Measurements from ENCODE around the gene CCDC12. TPM values are rescaled to one million over a fixed set of nuclear protein-coding genes. Genes with fewer than 3 reads are reported as not detected.

CCDC12 gene
- total and polyA plus RNA-seq, 4 donors, result 14.0 to 55.8 (median 42.8) TPM

DNA sequence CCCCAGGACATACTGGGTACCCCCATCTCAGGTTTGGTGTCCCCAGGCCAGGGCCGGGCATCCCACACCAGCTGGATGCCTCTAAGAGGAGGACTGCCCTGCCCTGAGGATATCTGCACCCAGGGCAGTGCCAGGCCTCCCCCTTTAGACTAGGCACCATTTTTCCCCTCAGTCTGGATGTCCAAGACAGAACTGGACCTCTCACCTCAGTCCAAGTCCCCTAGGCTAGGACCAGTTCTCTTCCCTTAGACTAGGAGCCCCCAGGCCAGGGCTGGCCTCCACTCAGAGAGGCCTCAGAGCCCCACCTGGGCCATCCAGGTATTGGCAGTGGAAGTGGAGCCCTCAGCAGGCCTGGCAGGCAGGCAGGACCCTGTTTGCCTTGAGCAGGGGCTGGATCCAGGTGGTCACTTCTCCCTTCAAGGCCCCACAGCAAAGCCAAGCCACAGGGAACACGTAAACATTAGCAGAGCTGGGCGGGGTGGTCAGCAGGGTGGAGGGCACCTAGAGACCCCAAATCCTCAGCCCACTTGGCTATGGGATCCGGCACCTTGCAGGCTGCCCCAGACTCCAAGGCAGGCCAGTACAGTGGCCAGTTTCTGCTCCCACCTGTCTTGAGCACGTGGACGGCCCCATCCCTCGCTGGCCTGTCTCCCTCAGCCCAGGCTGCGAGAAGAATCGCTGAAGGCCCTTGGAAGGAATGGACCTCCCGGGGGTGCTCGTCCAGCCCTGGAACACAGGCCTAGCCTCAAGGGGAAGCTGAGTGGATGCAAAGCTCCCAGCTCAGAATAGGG, 70.7 kb downstream of the CCDC12 start:
- DNase-seq (ENCODE audit: low read depth in 4 of 6, low spot score in 6 of 6), result no peak
- H3K27me3 ChIP-seq (ENCODE audit: control insufficient read depth, insufficient read depth, low read length), result no peaks in the 10 kb centered on the region

DNA sequence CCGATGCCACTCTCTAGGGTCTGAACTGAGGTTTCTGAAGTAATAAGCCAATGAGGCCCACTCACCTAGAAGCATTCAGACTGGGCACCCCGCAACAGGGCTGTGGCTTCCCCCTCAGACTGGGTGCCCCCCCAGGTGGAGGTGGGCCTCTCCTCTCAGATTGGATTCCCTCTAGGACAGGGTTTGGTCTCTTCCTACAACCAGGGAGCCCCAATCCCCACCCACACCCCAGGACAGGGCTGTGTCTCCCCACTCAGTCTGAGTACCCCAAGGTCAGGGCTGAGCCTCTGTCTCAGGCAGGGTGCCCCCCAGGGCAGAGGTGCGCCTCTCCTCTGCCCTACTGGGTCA, 71.4 kb downstream of the CCDC12 start:
- no peak overlapping the region for H3K4me3 ChIP-seq (ENCODE audit: low read depth, low read length)
- H3K27me3 ChIP-seq (ENCODE audit: control insufficient read depth, insufficient read depth, low read length), result no peaks in the 10 kb centered on the region
- DNase-seq (ENCODE audit: low read depth in 4 of 6, low spot score in 6 of 6), result no peak
- peaks cover 8% of the 10 kb centered on the region for H3K36me3 ChIP-seq (ENCODE audit: control insufficient read depth, insufficient read depth, low read length)
- no peak overlapping the region for H3K27ac ChIP-seq (ENCODE audit: low read depth, low read length)
- 100% methylated on average over 2 of the region's 3 CpGs for WGBS (ENCODE audit: insufficient coverage)
- no peaks in the 10 kb centered on the region for H3K9me3 ChIP-seq (ENCODE audit: control insufficient read depth, insufficient read depth, low read length)
- peaks cover 20% of the 10 kb centered on the region for H3K4me1 ChIP-seq (ENCODE audit: control insufficient read depth, insufficient read depth, low read length)

More for the DNA sequence above, 70.7 kb downstream of the CCDC12 start:
- Histone ChIP-seq H3K9me3 (ENCODE audit: control insufficient read depth, insufficient read depth, low read length) (no peaks in the 10 kb centered on the region), H3K4me1 (ENCODE audit: control insufficient read depth, insufficient read depth, low read length) (peaks cover 20% of the 10 kb centered on the region), H3K27ac (ENCODE audit: low read depth, low read length) (no peak overlapping the region), H3K4me3 (ENCODE audit: low read depth, low read length) (no peak overlapping the region), H3K36me3 (ENCODE audit: control insufficient read depth, insufficient read depth, low read length) (peaks cover 8% of the 10 kb centered on the region)
- WGBS (ENCODE audit: insufficient coverage), result 85% methylated on average over 11 of the region's 11 CpGs

DNA sequence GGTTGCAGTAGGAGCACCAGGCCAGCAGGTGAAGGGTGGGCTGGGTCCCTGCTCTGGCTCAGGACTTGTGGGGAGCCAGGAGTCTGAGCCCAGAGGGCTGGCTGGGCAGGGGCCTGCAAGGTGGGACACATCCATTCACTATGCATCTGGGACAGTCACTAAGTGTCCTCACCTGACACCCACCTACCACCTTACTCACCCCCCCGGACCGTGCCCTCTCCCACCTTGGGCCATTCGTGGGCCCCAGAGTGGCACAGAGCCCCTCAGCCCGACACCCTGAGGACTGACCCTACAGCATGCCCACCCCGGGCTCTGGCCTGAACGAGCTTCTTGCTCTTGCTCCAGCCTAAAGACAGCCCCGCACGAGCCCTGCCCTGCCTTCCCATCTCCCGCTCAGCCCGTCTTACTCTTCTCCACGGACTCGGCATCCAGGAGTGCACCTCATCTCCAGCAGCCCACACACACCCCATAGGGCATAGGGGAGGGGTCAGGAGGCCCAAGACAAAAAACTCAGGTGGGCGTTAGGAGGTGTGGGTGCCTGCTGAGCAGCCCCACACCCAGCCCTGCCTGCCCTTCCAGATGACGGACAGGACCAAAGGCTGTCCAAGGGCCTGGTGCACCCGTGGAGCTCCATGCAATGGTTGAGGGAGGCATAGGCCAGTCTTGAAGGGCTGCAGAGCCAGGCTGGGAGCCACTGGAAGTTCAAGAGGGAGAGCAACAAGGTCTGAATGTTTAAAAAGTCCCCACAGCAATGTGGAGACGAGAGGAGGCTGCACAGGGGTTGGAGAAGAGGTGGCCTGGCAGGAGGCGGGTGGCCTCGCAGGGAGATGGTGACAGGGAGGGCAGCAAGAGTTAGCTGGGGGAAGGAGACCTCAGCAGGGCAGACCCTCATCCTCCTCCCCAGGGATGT, 72.0 kb downstream of the CCDC12 start:
- Histone ChIP-seq H3K9me3 (ENCODE audit: control insufficient read depth, insufficient read depth, low read length) (no peaks in the 10 kb centered on the region), H3K27me3 (ENCODE audit: control insufficient read depth, insufficient read depth, low read length) (no peaks in the 10 kb centered on the region), H3K36me3 (ENCODE audit: control insufficient read depth, insufficient read depth, low read length) (peaks cover 10% of the 10 kb centered on the region), H3K4me3 (ENCODE audit: low read depth, low read length) (no peak overlapping the region), H3K4me1 (ENCODE audit: control insufficient read depth, insufficient read depth, low read length) (peaks cover 17% of the 10 kb centered on the region), H3K27ac (ENCODE audit: low read depth, low read length) (no peak overlapping the region)
- WGBS (ENCODE audit: insufficient coverage), result 89% methylated on average over 10 of the region's 18 CpGs
- no peak for DNase-seq (ENCODE audit: low read depth in 4 of 6, low spot score in 6 of 6)

DNA sequence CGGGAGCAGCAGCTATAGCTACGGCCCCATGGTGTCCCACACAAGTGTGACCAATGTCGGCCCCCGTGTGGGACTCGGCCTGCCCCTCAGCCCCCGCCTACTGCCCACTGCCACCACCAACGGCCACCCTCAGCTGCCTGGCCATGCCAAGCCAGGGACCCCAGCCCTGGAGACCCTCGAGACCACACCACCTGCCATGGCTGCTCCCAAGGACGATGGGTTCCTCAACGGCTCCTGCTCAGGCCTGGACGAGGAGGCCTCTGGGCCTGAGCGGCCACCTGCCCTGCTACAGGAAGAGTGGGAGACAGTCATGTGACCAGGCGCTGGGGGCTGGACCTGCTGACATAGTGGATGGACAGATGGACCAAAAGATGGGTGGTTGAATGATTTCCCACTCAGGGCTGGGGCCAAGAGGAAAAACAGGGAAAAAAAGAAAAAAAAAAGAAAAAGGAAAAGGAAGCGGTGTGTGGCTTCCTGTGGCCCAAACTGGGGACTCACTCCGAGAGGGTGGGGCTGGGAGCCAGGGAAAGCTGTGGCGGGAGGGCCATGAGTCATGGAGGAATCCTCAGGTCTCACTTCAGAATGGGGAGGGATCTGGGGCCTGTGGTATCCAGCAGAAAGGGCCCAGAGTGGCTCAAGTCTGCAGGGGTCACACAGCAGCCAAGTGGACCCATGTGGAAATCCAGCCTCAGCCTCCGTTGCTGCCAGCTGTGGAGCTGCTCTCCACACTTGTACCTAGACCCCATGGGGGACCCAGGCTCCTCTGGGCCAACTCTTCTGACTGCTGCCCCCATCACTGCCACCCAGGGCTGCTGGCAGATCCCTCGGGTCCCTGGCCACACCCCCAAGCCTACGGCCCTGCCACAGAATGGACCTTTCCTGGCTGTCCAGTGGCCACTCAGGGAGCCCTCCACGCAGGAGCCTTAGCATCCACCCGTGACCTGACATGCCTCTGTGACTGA, 72.9 kb downstream of the CCDC12 start:
- 84% methylated on average over 21 of the region's 21 CpGs for WGBS (ENCODE audit: insufficient coverage)
- H3K27me3 ChIP-seq (ENCODE audit: control insufficient read depth, insufficient read depth, low read length), result no peaks in the 10 kb centered on the region
- H3K36me3 ChIP-seq (ENCODE audit: control insufficient read depth, insufficient read depth, low read length), result peaks cover 10% of the 10 kb centered on the region
- no peak for DNase-seq (ENCODE audit: low read depth in 4 of 6, low spot score in 6 of 6)
- H3K9me3 ChIP-seq (ENCODE audit: control insufficient read depth, insufficient read depth, low read length), result no peaks in the 10 kb centered on the region
- peaks cover 16% of the 10 kb centered on the region for H3K4me1 ChIP-seq (ENCODE audit: control insufficient read depth, insufficient read depth, low read length)
- no peak overlapping the region for H3K4me3 ChIP-seq (ENCODE audit: low read depth, low read length)
- no peak overlapping the region for H3K27ac ChIP-seq (ENCODE audit: low read depth, low read length)

DNA sequence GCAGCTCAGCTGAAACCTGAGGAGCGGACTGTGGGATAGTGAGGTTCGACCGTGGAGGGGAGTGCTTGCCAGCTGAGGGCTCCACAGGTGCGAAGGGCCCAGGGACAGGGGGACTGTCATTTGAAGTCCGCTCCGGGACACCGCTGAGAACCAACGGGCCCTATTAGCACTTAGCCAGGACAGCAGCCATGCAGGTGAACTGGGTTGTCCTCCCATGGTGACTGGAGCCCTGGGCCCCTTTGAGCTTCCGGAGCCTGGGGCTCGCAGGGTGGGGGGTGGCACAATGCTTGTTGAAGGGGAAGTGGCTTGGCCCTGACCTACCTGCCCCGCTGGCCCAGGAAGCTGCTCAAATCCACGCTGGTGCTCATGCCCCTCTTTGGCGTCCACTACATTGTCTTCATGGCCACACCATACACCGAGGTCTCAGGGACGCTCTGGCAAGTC, 74.3 kb downstream of the CCDC12 start:
- no peak for DNase-seq (ENCODE audit: low read depth in 4 of 6, low spot score in 6 of 6)
- peaks cover 10% of the 10 kb centered on the region for H3K36me3 ChIP-seq (ENCODE audit: control insufficient read depth, insufficient read depth, low read length)
- no peak overlapping the region for H3K27ac ChIP-seq (ENCODE audit: low read depth, low read length)
- no peaks in the 10 kb centered on the region for H3K9me3 ChIP-seq (ENCODE audit: control insufficient read depth, insufficient read depth, low read length)
- 93% methylated on average over 15 of the region's 15 CpGs for WGBS (ENCODE audit: insufficient coverage)
- H3K4me1 ChIP-seq (ENCODE audit: control insufficient read depth, insufficient read depth, low read length), result peaks cover 20% of the 10 kb centered on the region
- H3K27me3 ChIP-seq (ENCODE audit: control insufficient read depth, insufficient read depth, low read length), result peaks cover 9% of the 10 kb centered on the region
- no peak overlapping the region for H3K4me3 ChIP-seq (ENCODE audit: low read depth, low read length)

DNA sequence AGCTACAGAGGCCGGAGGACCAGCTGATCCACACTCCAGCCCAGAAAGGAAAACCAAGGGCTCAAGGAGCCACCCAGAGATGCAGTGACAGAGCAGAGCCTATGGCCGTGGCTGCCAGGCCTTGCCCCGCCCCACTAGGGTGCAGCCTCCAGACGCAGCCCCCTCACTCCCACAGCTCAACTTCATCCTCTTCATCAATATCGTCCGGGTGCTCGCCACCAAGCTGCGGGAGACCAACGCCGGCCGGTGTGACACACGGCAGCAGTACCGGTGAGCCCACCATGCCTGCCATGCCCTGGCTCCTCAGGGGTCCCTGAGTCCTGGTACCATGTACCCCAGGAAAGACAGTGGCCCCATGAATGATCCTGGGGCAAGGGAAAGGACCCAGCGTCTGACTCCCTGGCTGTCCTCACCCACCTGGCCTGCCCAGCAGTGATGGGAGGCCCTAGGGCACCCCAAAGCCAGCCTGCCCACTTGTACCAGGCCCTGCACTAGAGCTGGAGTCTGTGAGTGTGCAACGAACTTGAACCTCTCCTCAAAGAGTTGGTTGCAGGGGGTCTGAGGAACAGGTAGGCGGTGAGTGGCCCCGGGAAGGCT, 74.9 kb downstream of the CCDC12 start:
- no peak overlapping the region for H3K4me3 ChIP-seq (ENCODE audit: low read depth, low read length)
- H3K27me3 ChIP-seq (ENCODE audit: control insufficient read depth, insufficient read depth, low read length), result peaks cover 9% of the 10 kb centered on the region
- H3K4me1 ChIP-seq (ENCODE audit: control insufficient read depth, insufficient read depth, low read length), result peaks cover 20% of the 10 kb centered on the region
- H3K27ac ChIP-seq (ENCODE audit: low read depth, low read length), result no peak overlapping the region
- no peaks in the 10 kb centered on the region for H3K9me3 ChIP-seq (ENCODE audit: control insufficient read depth, insufficient read depth, low read length)
- WGBS (ENCODE audit: insufficient coverage), result 90% methylated on average over 17 of the region's 17 CpGs
- H3K36me3 ChIP-seq (ENCODE audit: control insufficient read depth, insufficient read depth, low read length), result peaks cover 10% of the 10 kb centered on the region
- no peak for DNase-seq (ENCODE audit: low read depth in 4 of 6, low spot score in 6 of 6)

DNA sequence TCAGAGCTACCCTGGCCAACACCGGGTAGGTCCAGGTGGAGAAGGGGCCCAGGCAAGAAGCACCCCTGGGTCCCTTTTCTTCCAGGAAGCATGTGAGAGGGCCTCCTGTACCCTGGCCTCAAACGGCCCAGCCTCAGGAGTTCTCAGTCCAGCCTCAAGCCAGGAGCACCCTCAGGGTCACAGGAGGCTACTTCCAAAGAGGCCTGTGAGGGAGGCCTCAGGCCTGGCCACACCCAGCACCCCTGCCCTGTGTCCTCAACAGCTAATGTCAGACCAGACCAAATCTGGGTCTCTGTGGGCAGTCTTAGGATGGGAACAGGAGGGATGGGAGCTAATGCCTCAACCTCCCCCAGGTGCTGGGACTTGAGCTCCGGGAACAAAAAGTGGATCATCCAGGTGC, 75.5 kb downstream of the CCDC12 start:
- H3K36me3 ChIP-seq (ENCODE audit: control insufficient read depth, insufficient read depth, low read length), result peaks cover 10% of the 10 kb centered on the region
- H3K4me3 ChIP-seq (ENCODE audit: low read depth, low read length), result no peak overlapping the region
- H3K27me3 ChIP-seq (ENCODE audit: control insufficient read depth, insufficient read depth, low read length), result peaks cover 9% of the 10 kb centered on the region
- H3K4me1 ChIP-seq (ENCODE audit: control insufficient read depth, insufficient read depth, low read length), result peaks cover 20% of the 10 kb centered on the region
- no peaks in the 10 kb centered on the region for H3K9me3 ChIP-seq (ENCODE audit: control insufficient read depth, insufficient read depth, low read length)
- H3K27ac ChIP-seq (ENCODE audit: low read depth, low read length), result no peak overlapping the region
- 85% methylated on average over 3 of the region's 3 CpGs for WGBS (ENCODE audit: insufficient coverage)
- no peak for DNase-seq (ENCODE audit: low read depth in 4 of 6, low spot score in 6 of 6)

DNA sequence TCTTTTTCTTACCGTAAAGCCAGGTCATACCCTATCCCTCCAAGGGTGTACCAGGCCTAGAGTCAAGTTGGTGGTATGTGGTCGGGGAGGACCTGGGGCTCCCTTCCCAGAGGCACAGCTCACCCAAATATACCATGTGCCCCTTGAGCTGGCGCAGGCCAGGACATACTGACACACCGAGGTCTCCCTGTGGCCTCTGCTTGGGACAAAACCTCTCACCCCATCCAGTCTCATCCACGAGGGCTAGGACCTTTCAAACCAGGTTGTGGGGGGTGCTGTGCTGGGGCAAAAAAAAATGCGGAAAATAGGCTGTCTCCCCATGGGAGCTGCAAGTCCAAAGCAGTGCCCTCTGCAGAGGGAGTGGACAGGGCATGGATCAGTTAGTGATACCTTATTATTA, 76.2 kb downstream of the CCDC12 start:
- H3K4me1 ChIP-seq (ENCODE audit: control insufficient read depth, insufficient read depth, low read length), result peaks cover 20% of the 10 kb centered on the region

DNA sequence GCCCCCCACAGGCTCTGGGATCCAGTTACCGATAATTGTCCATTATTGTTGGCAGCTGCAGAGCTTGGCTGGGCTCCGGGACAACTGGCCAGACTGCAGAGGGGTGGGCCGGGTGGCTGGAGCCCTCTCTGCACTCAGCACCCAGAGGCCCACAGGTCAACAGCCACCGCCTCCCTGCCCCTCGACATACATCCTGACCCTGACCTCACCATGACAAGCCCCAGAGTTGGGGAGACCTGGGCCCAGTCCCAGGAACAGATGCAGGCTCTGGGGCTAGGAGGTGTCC, 76.6 kb downstream of the CCDC12 start:
- Histone ChIP-seq H3K27me3 (ENCODE audit: control insufficient read depth, insufficient read depth, low read length) (peaks cover 9% of the 10 kb centered on the region), H3K36me3 (ENCODE audit: control insufficient read depth, insufficient read depth, low read length) (peaks cover 10% of the 10 kb centered on the region), H3K9me3 (ENCODE audit: control insufficient read depth, insufficient read depth, low read length) (no peaks in the 10 kb centered on the region), H3K4me1 (ENCODE audit: control insufficient read depth, insufficient read depth, low read length) (peaks cover 20% of the 10 kb centered on the region), H3K4me3 (ENCODE audit: low read depth, low read length) (no peak overlapping the region), H3K27ac (ENCODE audit: low read depth, low read length) (no peak overlapping the region)
- DNase-seq (ENCODE audit: low read depth in 4 of 6, low spot score in 6 of 6), result peak in 1 of 6 donors; percentile 49
- WGBS (ENCODE audit: insufficient coverage), result 51% methylated on average over 4 of the region's 5 CpGs

More for the DNA sequence above, 76.2 kb downstream of the CCDC12 start:
- no peak overlapping the region for H3K27ac ChIP-seq (ENCODE audit: low read depth, low read length)
- H3K4me3 ChIP-seq (ENCODE audit: low read depth, low read length), result no peak overlapping the region
- H3K27me3 ChIP-seq (ENCODE audit: control insufficient read depth, insufficient read depth, low read length), result peaks cover 9% of the 10 kb centered on the region
- no CpG with 5 or more reads among the region's 6 CpGs for WGBS (ENCODE audit: insufficient coverage)
- DNase-seq (ENCODE audit: low read depth in 4 of 6, low spot score in 6 of 6), result no peak
- no peaks in the 10 kb centered on the region for H3K9me3 ChIP-seq (ENCODE audit: control insufficient read depth, insufficient read depth, low read length)
- peaks cover 10% of the 10 kb centered on the region for H3K36me3 ChIP-seq (ENCODE audit: control insufficient read depth, insufficient read depth, low read length)
